ENCODE results near the gene ATP4A.

GRCh38 chr19:35509861-35510625 lies 53.4 kb downstream of the ATP4A start:
- TF ChIP-seq CTCF (IDR thresholded peaks at IDR 0.05) = peak; percentile 96
- TF ChIP-seq EZH2 (IDR thresholded peaks at IDR 0.05; ENCODE audit: borderline replicate concordance, insufficient read depth, low read depth, low read length, poor library complexity, severe bottlenecking) = no peak

Data from B cell (primary cell).